Eye (tissue), 1 donor: Measurements from ENCODE around the gene EXOC6.

Experiments used
- DNase-seq: peaks from one replicate; pipeline ENCODE4 v3.0.0-alpha.2; 2015

The EXOC6 gene

DNA sequence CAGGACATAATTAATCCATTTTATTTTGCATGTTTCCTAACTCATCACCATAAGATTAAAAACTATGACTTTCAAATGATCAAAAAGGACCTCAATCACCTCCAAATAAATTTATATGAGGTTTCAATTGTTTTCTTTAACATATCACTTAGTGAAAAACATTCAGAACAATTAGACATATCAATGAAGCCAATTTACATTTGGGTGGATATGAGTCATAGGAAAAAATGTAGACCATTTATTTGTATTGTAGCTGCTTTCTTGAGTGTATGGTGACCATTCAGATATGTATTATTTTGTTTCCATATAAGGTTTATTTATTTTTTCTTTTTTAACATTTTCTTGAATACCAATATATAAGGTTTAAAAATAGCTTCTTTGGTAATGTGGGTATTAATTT lies 13.3 kb upstream of the EXOC6 start:
- no peak for DNase-seq

- DNase-seq, result no peak
Measured at GRCh38 chr10:92837456-92837855, 10.9 kb upstream of the EXOC6 start.

DNA sequence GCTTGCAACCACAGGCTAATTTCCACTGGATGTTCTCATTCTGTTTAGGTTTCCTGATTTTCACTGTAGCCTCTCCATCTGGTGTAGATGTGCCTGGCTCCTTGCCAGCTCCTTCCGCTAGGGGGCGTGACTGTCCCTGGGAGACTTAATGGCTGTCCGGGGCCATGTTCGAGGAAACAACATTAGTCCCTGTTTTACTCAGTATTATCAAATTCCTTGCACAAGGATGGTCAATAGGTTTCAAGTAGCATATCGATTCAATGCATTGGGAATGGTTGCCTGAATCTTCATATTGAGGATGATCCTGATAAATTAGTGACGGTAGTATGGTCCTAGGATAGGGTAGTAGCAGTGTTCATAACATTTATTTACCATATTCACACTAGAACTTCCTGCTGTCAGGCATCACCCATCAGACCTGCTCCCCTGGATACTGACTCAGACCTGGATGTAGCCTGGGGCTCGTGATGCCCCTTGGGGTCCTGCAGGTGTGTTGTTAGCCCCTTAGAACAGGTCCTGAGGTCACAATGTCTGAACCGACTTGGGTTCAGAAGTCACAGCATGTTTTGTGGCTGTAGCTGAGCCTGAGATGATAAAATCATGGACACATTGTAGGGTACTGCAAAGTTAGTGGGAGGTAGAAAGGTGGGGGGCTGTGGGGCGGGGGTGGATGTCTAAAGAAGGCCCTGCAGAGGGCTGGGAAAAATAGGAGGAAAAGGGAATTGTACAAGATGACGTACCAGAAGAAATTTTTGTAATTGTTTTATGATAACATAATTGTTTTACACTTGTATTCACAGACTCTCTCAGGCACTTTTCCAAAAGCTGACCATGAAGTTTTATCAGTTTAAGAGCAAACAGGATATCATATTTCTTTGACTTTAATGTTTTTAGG lies 8.9 kb upstream of the EXOC6 start:
- DNase-seq, result peak; percentile 47

- DNase-seq, result no peak
Measured at GRCh38 chr10:92844746-92845145, 3.6 kb upstream of the EXOC6 start.

GRCh38 chr10:92845921-92846320 lies 2.4 kb upstream of the EXOC6 start:
- DNase-seq, result no peak

GRCh38 chr10:92846344-92846743 lies 2.0 kb upstream of the EXOC6 start:
- DNase-seq, result no peak

- no peak for DNase-seq
Measured at GRCh38 chr10:92846854-92847201, 1.5 kb upstream of the EXOC6 start.

DNA sequence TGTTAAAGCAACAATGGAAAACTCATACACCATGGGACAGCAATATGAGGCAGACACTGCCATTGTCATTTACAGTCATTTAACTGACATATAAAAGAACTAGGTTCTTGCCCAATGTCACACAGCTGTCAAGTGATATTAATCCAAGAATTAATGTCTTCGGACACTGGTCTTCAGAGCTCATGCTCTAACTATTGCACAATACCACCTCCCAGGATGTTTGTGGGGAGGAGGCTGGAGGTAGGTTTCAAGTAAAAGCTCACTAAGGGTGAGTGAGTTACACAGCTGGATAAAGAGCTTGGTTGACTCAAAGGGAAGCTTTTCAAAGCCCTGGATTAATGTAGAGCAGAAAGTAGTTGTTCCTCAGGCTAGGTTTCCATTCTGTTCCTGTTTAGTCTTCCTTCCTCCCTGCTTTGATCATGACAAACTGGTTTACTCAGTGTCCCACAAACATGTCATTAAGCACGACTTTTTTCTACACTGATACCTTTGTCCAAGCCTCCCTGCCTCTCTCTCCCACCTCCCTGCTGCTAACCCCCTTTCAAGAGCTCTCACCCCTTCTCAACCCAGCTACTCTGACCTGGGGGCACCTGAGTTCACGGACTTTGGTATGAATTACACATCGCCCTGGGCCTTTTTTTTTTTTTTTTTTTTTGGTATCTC lies 987 bp upstream of the EXOC6 start:
- DNase-seq, result peak; percentile 11

DNA sequence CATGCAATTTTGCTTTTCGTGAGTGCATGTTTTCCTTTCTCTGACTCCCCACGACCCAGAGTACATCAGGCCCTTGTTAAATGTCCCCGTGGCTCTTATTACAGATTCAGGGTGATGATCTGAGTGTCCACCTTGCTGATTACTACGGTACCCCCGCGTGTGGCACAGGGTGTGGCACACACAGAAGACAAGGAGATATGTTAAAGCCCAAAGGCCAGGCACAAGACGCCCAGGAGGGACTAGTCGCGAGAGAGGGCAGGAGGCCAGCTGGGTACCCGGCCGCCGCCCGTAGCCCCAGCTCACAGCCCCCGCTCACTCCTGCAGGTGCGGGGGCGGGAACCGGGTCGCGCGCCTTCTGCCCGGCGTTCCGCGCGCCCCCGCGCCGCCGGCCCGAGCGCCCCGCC lies 281 bp upstream of the EXOC6 start:
- no peak for DNase-seq

GRCh38 chr10:92849234-92849525 lies 860 bp downstream of the EXOC6 start:
- no peak for DNase-seq

DNA sequence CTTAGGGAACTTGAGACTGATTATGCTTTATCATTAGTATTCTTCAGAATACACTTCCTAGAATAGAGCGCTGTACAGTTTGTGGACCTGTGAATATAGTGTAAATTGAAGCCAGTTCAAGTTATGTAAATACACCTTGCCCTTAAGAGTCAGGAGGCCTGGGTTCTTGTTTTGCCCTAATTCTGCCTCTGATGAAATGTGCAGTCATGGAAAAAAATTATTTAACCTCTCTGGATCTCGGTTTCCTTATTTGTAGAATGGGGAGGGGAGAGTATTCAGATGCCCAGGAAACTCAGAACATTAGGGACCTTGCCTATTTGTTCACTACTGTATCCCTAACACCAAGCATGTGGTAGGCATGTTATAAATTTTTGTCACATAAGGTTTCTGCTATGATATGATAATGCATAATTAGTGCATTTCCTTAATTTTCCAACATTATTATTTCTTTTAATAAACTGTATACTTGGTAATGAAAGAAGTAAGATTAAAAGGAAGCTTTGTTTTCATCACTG lies 1.3 kb downstream of the EXOC6 start:
- DNase-seq, result no peak

DNA sequence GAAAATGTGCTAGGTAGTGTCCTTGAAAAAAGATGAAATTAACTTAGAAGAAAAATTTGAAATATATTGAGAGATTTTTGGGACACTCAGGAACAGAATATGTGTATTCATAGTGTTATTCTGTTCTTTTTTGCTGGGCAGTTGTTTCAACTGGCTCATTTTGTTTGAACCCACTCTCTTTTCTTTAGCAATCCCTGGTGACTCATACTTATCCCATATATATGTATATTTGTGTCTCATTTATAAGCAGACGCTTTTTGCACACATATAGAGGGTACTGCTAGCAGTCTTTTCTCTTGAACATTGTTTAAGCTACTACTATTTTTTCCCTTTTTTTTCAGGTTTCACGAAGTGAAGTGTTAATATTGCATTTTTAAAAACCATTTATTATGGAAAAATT lies 1.9 kb downstream of the EXOC6 start:
- no peak for DNase-seq

GRCh38 chr10:92851003-92851402 lies 2.7 kb downstream of the EXOC6 start:
- DNase-seq, result no peak

DNA sequence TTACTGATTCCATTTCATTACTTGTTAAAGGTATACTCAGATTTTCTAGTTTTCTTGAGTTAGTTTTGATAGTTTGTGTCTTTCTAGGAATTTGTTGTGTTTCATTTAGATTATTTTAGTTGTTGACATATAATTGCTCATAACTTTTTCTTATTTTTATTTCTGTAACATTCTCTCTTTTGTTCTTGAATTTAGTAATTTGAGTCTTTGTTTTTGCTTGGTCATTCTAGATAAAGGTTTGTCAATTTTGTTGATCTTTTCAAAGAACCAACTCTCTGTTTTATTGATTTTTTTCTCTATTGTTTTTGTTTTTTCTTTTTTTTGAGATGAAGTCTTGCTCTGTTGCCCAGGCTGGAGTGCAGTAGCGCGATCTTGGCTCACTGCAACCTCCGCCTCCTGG lies 7.2 kb downstream of the EXOC6 start:
- DNase-seq, result no peak

DNA sequence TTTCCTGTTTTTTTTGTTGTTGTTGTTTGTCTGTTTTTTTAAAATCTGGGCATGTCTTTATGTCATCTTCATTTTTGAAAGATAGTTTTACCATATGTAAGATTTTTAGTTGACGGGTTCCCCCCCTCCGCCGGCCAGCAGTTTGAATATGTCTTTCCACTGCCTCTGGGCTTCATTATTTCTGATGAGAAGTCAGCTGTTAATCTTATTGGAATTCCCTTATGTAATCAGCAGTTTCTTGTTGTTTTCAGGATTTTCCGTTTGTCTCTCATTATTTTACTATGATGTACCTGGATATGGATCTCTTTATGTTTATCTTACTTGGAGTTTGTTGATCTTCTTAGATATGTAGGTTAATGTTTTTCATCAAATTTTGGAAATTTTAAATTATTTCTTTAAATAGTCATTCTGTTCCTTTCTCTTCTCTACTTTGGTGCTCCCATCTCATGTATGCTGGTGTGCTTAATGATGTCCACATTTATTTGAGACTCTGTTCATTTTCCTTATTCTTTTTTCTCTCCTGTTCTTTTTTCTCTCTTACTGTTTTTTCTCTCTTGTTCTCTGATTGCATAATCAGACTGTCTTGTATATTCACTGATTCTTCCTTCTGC lies 9.7 kb downstream of the EXOC6 start:
- DNase-seq, result no peak

- DNase-seq, result no peak
Measured at GRCh38 chr10:92867235-92867634, 18.9 kb downstream of the EXOC6 start.

GRCh38 chr10:92868036-92868435 lies 19.7 kb downstream of the EXOC6 start:
- no peak for DNase-seq

DNA sequence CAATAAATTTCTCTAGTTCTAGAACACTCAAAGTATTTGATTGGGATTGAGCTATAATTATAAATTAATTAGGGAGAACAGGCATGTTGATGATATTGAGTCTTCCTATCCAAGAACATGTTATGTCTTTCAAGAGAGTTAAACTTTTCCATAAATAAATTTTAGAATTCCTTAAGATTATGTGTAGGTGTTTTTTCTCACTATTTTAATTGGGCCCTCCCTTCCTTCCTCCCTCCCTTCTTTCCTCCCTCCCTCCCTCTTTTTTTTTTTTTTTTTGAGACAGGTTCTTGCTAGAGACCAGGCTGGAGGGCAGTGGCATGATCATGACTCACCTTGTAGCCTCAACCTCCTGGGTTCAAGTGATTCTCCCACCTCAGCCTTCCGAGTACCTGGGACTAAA lies 20.2 kb downstream of the EXOC6 start:
- no peak for DNase-seq

DNA sequence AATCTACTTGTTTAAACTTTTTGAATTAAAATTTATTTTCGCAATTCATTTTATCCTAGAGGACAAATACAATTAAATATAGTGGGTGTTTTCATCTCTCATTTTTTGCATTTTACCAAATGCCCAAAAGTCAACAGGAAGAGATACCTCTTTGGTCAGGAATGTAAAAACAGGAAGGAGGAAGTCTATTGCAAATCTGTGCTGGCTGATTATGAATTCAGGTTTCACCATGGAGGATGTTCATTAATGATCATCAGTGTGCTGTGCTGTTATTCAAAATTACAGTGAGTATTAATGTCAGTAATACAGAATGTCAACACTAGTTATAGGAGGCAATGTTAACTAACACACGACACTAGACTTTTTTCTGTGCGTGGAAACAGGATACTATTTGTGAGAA lies 24.7 kb downstream of the EXOC6 start:
- DNase-seq, result no peak

DNA sequence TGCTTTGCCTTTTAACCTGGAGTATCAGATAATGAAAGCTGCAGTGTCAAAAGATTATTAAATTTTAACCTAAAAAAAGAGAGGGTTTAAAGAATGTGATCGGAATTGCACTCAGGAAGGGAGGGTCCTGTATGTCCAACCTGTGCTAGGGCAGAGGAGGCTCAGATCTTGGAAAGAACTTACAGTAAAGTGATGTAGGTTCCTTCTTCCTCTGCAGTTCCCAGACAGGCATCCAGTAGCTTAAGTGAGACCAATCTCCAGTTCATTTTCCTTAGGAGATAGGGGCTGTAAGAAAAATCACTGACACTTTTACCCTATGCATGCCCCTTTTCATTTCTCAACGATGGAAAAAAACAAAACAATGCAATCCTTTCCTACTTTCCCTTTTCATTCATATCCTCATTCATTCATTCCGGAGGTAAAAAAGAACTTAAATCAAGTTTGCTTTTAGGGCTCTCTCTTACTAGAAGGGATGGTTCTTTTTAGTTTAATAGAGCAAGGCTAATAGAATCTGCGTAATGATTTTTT lies 28.3 kb downstream of the EXOC6 start:
- DNase-seq, result no peak

GRCh38 chr10:92880233-92880861 lies 32.0 kb downstream of the EXOC6 start:
- peak; percentile 76 for DNase-seq

DNA sequence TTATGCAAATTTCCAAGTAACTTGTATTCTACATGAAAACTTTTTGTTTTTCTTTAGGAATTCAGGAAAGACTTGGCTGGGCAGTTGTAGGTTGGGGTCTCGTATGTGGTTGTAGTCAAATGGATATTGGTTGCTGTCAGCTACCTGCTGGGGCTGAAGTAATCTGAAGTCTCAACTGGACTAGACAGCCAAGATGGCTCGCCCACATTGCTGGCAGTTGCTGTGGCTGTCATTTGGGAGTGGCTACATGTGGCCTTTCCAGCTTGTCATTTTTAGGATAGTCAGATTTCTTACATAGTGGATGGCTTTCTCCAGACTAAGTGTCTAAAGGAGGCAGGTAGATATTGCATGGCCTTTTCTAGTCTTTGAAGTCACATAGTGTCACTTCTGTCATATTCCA lies 32.6 kb downstream of the EXOC6 start:
- DNase-seq, result no peak

DNA sequence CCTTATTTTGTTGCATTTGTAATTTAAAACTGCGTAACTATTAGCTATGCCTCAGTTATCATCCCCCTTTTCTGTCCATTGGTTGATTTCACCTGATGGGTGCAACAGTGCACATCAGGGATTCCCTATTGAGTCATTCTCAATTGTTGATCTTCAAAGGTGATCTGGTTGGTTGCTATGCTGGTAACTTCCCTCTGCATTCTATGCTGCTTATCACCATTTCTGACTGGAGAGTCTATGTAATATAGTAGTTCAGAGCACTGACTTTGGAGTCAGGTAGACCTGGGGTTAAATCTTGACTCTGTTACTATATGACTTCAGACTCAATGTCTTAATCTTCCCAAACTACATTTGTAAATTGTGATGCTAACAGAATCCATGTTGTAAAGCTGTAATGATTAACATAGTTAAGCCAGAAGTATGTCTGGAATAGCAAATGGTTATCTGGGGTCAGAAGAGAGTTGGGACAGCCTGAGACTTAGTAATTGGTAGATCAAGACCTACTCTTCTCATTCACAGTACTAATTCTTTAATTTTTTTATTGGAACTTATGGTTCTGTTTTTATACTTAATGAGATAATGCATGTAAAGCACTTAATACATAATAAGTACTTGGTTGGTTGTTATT lies 38.1 kb downstream of the EXOC6 start:
- DNase-seq, result peak; percentile 5
